AG04450 (cell line): ENCODE data around the gene ASCC2. TPM values are rescaled to one million over a fixed set of nuclear protein-coding genes. Genes with fewer than 3 reads are reported as not detected.

ENCODE experiments used
- CTCF ChIA-PET: fragments of 300-600, 350-600 bp; formaldehyde crosslinking; extraction: SDS; loops from one replicate; lab custom pipeline; 2022; ENCODE audit warnings: antibody characterized with exemption, inconsistent platforms; lab: Charles Lee
- POLR2A ChIA-PET: fragments of 350-600 bp; formaldehyde crosslinking; extraction: SDS; loops from one replicate; lab custom pipeline; 2021; ENCODE audit warnings: antibody characterized with exemption, inconsistent platforms; lab: Yijun Ruan, JAX
- DNase-seq: peaks from one replicate; pipeline ENCODE4 v3.0.0-alpha.2; 2011; ENCODE audit warnings: low read depth, low spot score
- H3K27ac ChIP-seq: one replicate; pipeline ENCODE4 v1.5.1; 2012; ENCODE audit warnings: low read depth, low read length, control low read depth
- H3K27me3 ChIP-seq: one replicate; pipeline ENCODE4 v1.6.0; 2012; ENCODE audit warnings: low read length; ENCODE audit not compliant: control insufficient read depth, insufficient read depth
- H3K4me3 ChIP-seq: 2 replicates; pipeline ENCODE4 v1.5.1; 2011; ENCODE audit warnings: mild to moderate bottlenecking, low read depth, low read length, control low read depth
- H3K9me3 ChIP-seq: 2 replicates; pipeline ENCODE4 v1.5.1; 2012; ENCODE audit warnings: low read length; ENCODE audit not compliant: control insufficient read depth, insufficient read depth
- CTCF ChIP-seq: IDR thresholded peaks from 2 replicates; pipeline ENCODE4 v1.5.1; 2011; ENCODE audit warnings: low read depth, low read length, control low read depth, inconsistent platforms
- polyA plus RNA-seq: library from polyadenylated mRNA; depleted of rRNA; stranded (reverse); fragments of >200 nt; gene quantifications from 2 replicates; pipeline ENCODE4 v1.2.3, GENCODE V29; 2011

ASCC2 gene
- polyA plus RNA-seq, 1 experiment: 45.9 TPM

GRCh38 chr22:29793396-29793795, 44.7 kb downstream of the ASCC2 start:
- Histone ChIP-seq H3K9me3 (no peaks in the 10 kb centered on the region; the same call in 1 of the 2 replicates), H3K27me3 (no peaks in the 10 kb centered on the region), H3K27ac (no peak overlapping the region), H3K4me3 (no peak overlapping the region)
- TF ChIP-seq CTCF: no peak
- DNase-seq: no peak
- ChIA-PET POLR2A (no interaction called here), CTCF (no interaction called here)

- ChIA-PET POLR2A (no interaction called here), CTCF (no interaction called here)
- Histone ChIP-seq H3K27me3 (no peaks in the 10 kb centered on the region), H3K27ac (no peak overlapping the region), H3K9me3 (no peaks in the 10 kb centered on the region; the same call in 1 of the 2 replicates), H3K4me3 (no peak overlapping the region)
- no peak for TF ChIP-seq CTCF
- DNase-seq: no peak
Observed at GRCh38 chr22:29790061-29790460, 48.0 kb downstream of the ASCC2 start.

- Histone ChIP-seq H3K4me3 (no peak overlapping the region), H3K27ac (no peak overlapping the region), H3K27me3 (no peaks in the 10 kb centered on the region), H3K9me3 (no peaks in the 10 kb centered on the region; the same call in 1 of the 2 replicates)
- CTCF ChIA-PET: no interaction called here
- POLR2A ChIA-PET: interaction anchor here (0.6 kb wide), 1 partner anchor 12 kb away, joined by 3 read pairs; no protein-coding TSS in a partner anchor
- no peak for TF ChIP-seq CTCF
- DNase-seq: no peak
Observed at GRCh38 chr22:29788339-29789279, 49.5 kb downstream of the ASCC2 start.

GRCh38 chr22:29787371-29787980, 50.6 kb downstream of the ASCC2 start:
- no peaks in the 10 kb centered on the region for H3K27me3 ChIP-seq
- POLR2A ChIA-PET: no interaction called here
- H3K27ac ChIP-seq: no peak overlapping the region
- CTCF ChIA-PET: interaction anchor here (0.9 to 1.0 kb wide), 2 partner anchors 14 to 301 kb away, joined by 3 read pairs; no protein-coding TSS in a partner anchor
- H3K4me3 ChIP-seq: no peak overlapping the region
- H3K9me3 ChIP-seq: no peaks in the 10 kb centered on the region
- DNase-seq: no peak
- no peak for TF ChIP-seq CTCF

- Histone ChIP-seq H3K27me3 (no peaks in the 10 kb centered on the region), H3K4me3 (no peak overlapping the region), H3K9me3 (no peaks in the 10 kb centered on the region), H3K27ac (no peak overlapping the region)
- TF ChIP-seq CTCF: no peak
- DNase-seq: no peak
- POLR2A ChIA-PET: no interaction called here
- CTCF ChIA-PET: no interaction called here
Observed at GRCh38 chr22:29786031-29786430, 52.0 kb downstream of the ASCC2 start.
